ENCODE data around the gene ITGA7.
A peak's percentile ranks its signal among the peaks of the same experiment; 100 is the strongest.

The ITGA7 gene

DNA sequence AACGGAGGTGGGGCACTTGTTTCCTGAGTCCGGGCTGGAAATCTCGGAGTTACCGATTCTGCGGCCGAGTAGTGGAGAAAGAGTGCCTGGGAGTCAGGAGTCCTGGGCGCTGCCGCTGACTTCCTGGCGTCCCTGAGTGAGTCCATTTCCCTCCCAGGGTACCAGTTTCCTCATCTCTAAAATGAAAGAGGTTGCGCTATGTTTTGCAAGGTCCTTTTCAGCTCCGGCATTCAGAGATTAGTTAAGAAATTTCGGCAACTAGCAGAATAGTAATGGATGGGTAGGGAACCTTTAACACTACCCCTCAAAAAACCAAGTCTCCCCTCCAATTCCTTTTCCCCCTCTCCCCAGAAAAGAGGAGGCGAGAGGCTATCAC lies 8.9 kb upstream of the ITGA7 start:
- H3K79me2 ChIP-seq (ENCODE audit: control insufficient read depth, low read length) = peaks cover 19% of the 10 kb centered on the region
- H3K9me3 ChIP-seq (ENCODE audit: control insufficient read depth, insufficient read depth, low read length) = no peaks in the 10 kb centered on the region
- H3K27me3 ChIP-seq (ENCODE audit: control insufficient read depth, low read length) = peaks cover 11% of the 10 kb centered on the region
- peak overlapping the region; percentile 92 for H3K4me3 ChIP-seq (ENCODE audit: low read length)
- no peaks in the 10 kb centered on the region for H3K9me2 ChIP-seq (replicated peaks; ENCODE audit: control insufficient read depth, low read length)
- no peaks in the 10 kb centered on the region for H4K20me1 ChIP-seq (ENCODE audit: control insufficient read depth, insufficient read depth, low read depth, low read length)
- H3K27ac ChIP-seq (ENCODE audit: low read depth, low read length) = peak overlapping the region; percentile 77
- no peak for TF ChIP-seq EZH2phosphoT487 (IDR thresholded peaks at IDR 0.05; ENCODE audit: borderline replicate concordance, low read length)
- TF ChIP-seq, protein P1, sequence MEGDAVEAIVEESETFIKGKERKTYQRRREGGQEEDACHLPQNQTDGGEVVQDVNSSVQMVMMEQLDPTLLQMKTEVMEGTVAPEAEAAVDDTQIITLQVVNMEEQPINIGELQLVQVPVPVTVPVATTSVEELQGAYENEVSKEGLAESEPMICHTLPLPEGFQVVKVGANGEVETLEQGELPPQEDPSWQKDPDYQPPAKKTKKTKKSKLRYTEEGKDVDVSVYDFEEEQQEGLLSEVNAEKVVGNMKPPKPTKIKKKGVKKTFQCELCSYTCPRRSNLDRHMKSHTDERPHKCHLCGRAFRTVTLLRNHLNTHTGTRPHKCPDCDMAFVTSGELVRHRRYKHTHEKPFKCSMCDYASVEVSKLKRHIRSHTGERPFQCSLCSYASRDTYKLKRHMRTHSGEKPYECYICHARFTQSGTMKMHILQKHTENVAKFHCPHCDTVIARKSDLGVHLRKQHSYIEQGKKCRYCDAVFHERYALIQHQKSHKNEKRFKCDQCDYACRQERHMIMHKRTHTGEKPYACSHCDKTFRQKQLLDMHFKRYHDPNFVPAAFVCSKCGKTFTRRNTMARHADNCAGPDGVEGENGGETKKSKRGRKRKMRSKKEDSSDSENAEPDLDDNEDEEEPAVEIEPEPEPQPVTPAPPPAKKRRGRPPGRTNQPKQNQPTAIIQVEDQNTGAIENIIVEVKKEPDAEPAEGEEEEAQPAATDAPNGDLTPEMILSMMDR (IDR thresholded peaks at IDR 0.05; ENCODE audit: low read depth, low read length, poor library complexity, severe bottlenecking) = no peak
- peaks cover 16% of the 10 kb centered on the region; the same call in 1 of the 2 replicates for H3K36me3 ChIP-seq (ENCODE audit: control insufficient read depth, low read length)
- peaks cover 30% of the 10 kb centered on the region for H3K4me1 ChIP-seq (ENCODE audit: control insufficient read depth, low read length)
- H3F3A ChIP-seq (ENCODE audit: control insufficient read depth, insufficient read depth) = peaks cover 3% of the 10 kb centered on the region; the same call in 1 of the 2 replicates
- H3K4me2 ChIP-seq (ENCODE audit: low read length) = peak overlapping the region; percentile 89

DNA sequence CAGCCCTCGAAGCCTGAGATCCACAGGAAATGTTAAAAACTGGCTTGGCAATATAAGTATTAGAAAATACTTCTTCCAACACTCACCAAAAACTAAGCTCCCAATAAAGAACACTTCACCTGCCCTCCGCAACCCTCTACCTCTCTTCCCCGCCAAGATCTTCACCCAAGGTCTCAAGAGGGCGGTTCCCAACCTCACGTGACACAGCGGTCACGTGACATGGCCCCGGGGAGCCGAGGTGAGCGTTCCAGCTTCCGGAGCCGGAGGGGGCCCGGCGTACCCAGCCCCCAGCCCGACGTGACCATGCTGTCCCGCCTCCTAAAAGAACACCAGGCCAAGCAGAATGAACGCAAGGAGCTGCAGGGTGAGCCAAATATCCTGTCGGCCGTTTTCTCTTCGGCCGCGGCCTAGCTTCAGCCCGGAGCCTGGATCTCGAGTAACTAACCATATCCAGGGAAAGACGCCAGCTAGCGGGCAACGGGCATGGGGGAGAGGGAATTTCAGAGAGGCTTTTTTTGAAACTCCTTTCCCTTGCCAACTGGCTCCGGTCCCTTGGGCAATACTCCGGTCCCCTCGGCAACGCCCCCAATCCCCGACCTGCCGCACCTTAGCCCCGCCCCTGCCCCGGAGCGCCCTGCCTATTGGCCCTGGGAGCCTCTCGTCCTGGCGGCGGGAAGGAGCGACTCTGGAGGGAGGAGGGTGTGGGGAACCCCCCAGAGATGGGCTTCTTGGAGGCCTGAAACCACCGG lies 8.3 kb upstream of the ITGA7 start, which contains the start of gene BLOC1S1:
Gene BLOC1S1, plus strand, starts transcription at position 214 of the 749 bp plus-strand sequence. Its CDS starts 6 bp downstream, at position 220.
- TF ChIP-seq, protein P1 (IDR thresholded peaks at IDR 0.05; ENCODE audit: low read depth, low read length, poor library complexity, severe bottlenecking) = no peak
- TF ChIP-seq EZH2phosphoT487 (IDR thresholded peaks at IDR 0.05; ENCODE audit: borderline replicate concordance, low read length) = no peak
- Histone ChIP-seq H3K36me3 (ENCODE audit: control insufficient read depth, low read length) (peaks cover 16% of the 10 kb centered on the region; the same call in 1 of the 2 replicates), H3K27me3 (ENCODE audit: control insufficient read depth, low read length) (peaks cover 12% of the 10 kb centered on the region), H3K27ac (ENCODE audit: low read depth, low read length) (peak within 1 kb of the TSS; percentile 77), H3K4me1 (ENCODE audit: control insufficient read depth, low read length) (peaks cover 31% of the 10 kb centered on the region), H3K9me2 (replicated peaks; ENCODE audit: control insufficient read depth, low read length) (no peaks in the 10 kb centered on the region), H4K20me1 (ENCODE audit: control insufficient read depth, insufficient read depth, low read depth, low read length) (no peaks in the 10 kb centered on the region), H3K4me3 (ENCODE audit: low read length) (peak within 1 kb of the TSS; percentile 92), H3K79me2 (ENCODE audit: control insufficient read depth, low read length) (peaks cover 19% of the 10 kb centered on the region), H3K9me3 (ENCODE audit: control insufficient read depth, insufficient read depth, low read length) (no peaks in the 10 kb centered on the region), H3F3A (ENCODE audit: control insufficient read depth, insufficient read depth) (peaks cover 3% of the 10 kb centered on the region; the same call in 1 of the 2 replicates), H3K4me2 (ENCODE audit: low read length) (peak within 1 kb of the TSS; percentile 89)

DNA sequence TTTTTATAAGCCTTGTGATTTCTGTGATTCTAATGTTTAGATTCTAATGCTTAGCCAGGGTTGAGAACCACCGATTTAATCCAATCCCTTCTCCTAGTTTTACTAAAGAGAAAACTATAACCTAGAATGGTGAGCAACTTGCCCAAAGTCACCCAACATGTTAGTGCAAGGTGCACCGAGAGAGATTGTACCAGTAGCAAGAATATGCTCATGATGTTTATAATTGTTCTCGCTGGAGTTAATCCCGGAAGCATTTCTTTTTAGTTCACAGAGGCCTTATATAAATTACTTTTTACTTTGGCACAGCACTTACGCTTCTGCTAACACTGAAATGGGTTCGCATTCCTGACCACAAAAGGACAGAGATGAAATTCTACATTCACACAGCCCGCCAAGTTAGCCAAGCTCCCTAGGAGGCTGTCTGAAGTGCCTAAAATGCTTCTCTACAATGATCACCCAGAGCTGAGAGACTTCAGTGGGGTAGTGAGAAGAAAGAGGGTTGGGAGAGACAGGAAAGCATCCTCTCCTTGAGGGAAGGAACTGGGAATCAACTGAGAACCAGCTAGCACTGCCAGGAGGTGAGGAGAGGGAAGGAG lies 7.6 kb upstream of the ITGA7 start:
- no peaks in the 10 kb centered on the region for H3K9me2 ChIP-seq (replicated peaks; ENCODE audit: control insufficient read depth, low read length)
- H3F3A ChIP-seq (ENCODE audit: control insufficient read depth, insufficient read depth) = 0 out of 2 replicates have a peak, but pooled peaks cover 3% of the 10 kb centered on the region
- H3K9me3 ChIP-seq (ENCODE audit: control insufficient read depth, insufficient read depth, low read length) = no peaks in the 10 kb centered on the region
- no peak for TF ChIP-seq EZH2phosphoT487 (IDR thresholded peaks at IDR 0.05; ENCODE audit: borderline replicate concordance, low read length)
- TF ChIP-seq, protein P1 (IDR thresholded peaks at IDR 0.05; ENCODE audit: low read depth, low read length, poor library complexity, severe bottlenecking) = no peak
- H3K27ac ChIP-seq (ENCODE audit: low read depth, low read length) = peak overlapping the region; percentile 77; the same call in 1 of the 2 replicates
- no peaks in the 10 kb centered on the region for H4K20me1 ChIP-seq (ENCODE audit: control insufficient read depth, insufficient read depth, low read depth, low read length)
- peak overlapping the region; percentile 89 for H3K4me2 ChIP-seq (ENCODE audit: low read length)
- peaks cover 18% of the 10 kb centered on the region for H3K27me3 ChIP-seq (ENCODE audit: control insufficient read depth, low read length)
- H3K36me3 ChIP-seq (ENCODE audit: control insufficient read depth, low read length) = peaks cover 14% of the 10 kb centered on the region; the same call in 1 of the 2 replicates
- H3K4me3 ChIP-seq (ENCODE audit: low read length) = peak overlapping the region; percentile 92
- peaks cover 19% of the 10 kb centered on the region for H3K79me2 ChIP-seq (ENCODE audit: control insufficient read depth, low read length)
- peaks cover 37% of the 10 kb centered on the region for H3K4me1 ChIP-seq (ENCODE audit: control insufficient read depth, low read length)
